ENCODE measurements around the gene ADAMTSL1. TPM values are rescaled to one million over a fixed set of nuclear protein-coding genes. Genes with fewer than 3 reads are reported as not detected.

The ADAMTSL1 gene
- total and polyA plus RNA-seq, 2 of the 13 experiments (the other 11 are each of a cell fraction or from before 2014, with no cell fraction given): not detected

DNA sequence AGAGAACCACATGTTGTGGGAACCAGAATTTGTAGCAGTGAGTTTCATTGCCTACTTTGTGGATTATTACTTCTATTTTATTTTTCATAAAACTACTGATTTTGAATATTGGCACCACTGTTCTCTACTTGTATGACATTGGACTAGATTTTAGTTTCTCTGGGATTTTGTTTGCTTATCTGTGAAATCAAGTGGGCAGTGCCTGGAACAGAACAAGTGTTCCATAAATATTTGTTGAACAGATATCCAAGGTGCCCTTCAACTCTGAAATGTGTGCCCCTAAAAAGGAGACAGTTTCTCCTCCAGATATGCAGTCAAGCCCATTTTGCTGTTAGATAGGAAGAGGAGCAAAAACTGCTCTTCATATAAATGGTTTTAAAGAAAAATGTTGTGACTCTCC is 42.6 kb downstream of the ADAMTSL1 start (continued):
- TF ChIP-seq, protein P1, sequence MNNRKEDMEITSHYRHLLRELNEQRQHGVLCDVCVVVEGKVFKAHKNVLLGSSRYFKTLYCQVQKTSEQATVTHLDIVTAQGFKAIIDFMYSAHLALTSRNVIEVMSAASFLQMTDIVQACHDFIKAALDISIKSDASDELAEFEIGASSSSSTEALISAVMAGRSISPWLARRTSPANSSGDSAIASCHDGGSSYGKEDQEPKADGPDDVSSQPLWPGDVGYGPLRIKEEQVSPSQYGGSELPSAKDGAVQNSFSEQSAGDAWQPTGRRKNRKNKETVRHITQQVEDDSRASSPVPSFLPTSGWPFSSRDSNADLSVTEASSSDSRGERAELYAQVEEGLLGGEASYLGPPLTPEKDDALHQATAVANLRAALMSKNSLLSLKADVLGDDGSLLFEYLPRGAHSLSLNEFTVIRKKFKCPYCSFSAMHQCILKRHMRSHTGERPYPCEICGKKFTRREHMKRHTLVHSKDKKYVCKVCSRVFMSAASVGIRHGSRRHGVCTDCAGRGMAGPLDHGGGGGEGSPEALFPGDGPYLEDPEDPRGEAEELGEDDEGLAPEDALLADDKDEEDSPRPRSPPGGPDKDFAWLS (CRISPR knock-in tag; IDR thresholded peaks at IDR 0.05; ENCODE audit: borderline replicate concordance): no peak
- no peak for TF ChIP-seq TARDBP (CRISPR knock-in tag; IDR thresholded peaks at IDR 0.05)
- TF ChIP-seq SYNCRIP (IDR thresholded peaks at IDR 0.05; ENCODE audit: insufficient read depth, low read depth, low read length): no peak
- TF ChIP-seq, protein P2, sequence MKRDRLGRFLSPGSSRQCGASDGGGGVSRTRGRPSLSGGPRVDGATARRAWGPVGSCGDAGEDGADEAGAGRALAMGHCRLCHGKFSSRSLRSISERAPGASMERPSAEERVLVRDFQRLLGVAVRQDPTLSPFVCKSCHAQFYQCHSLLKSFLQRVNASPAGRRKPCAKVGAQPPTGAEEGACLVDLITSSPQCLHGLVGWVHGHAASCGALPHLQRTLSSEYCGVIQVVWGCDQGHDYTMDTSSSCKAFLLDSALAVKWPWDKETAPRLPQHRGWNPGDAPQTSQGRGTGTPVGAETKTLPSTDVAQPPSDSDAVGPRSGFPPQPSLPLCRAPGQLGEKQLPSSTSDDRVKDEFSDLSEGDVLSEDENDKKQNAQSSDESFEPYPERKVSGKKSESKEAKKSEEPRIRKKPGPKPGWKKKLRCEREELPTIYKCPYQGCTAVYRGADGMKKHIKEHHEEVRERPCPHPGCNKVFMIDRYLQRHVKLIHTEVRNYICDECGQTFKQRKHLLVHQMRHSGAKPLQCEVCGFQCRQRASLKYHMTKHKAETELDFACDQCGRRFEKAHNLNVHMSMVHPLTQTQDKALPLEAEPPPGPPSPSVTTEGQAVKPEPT (CRISPR knock-in tag; IDR thresholded peaks at IDR 0.05; ENCODE audit: low read depth): no peak

DNA sequence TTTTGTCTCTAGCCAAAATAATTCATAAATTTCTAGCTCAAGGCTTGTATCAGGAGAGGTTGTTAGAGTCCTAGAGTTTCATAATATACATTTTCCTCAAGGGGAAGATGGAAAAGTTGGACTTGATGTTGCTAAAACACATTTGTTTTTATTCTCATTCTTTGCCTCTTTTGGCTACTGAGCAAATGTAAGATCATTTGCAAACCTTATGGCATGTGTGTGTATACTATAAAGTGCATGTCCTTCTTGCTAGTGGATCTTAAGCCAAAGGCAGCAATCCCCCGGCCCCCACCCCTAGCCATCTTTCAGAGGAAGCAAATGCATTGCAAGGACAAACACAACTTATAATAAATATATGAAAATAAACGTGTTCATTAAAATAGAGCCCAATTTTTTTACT is 43.0 kb downstream of the ADAMTSL1 start:
- intact Hi-C loops (cut with micrococcal nuclease; ENCODE audit: unreplicated experiment): no loop called here
- no TSS peak for BruUV-seq (replicated peaks)
- no peak for DNase-seq (ENCODE audit: low spot score)
- Histone ChIP-seq H2AFZ (ENCODE audit: low read length) (no peak overlapping the region), H3K9ac (ENCODE audit: insufficient read depth, low read depth, low read length) (no peak overlapping the region), H3K9me3 (ENCODE audit: low read length) (no peaks in the 10 kb centered on the region), H3K4me1 (ENCODE audit: insufficient read depth, low read length) (no peaks in the 10 kb centered on the region), H3K4me3 (replicated peaks in 1 of 3; ENCODE audit: insufficient read depth in 1 of 3, low read depth in 2 of 3, low read length in 3 of 3) (no peak overlapping the region), H3K36me3 (replicated peaks in 1 of 2; ENCODE audit: control insufficient read depth in 1 of 2, insufficient read depth in 2 of 2, low read length in 2 of 2) (no peaks in the 10 kb centered on the region), H3K79me2 (ENCODE audit: insufficient read depth, low read length) (no peaks in the 10 kb centered on the region), H3K27ac (ENCODE audit: extremely low read length, insufficient read depth, low read length) (no peak overlapping the region), H3K27me3 (ENCODE audit: control insufficient read depth in 1 of 2, insufficient read depth in 2 of 2, low read length in 2 of 2) (no peaks in the 10 kb centered on the region), H3K4me2 (ENCODE audit: low read depth, low read length) (no peak overlapping the region), H4K20me1 (ENCODE audit: insufficient read depth, low read length) (no peaks in the 10 kb centered on the region)
- in situ Hi-C loops (cut with HindIII; ENCODE audit: extremely low pct_ligation_motif_present, low pct_unique_long_range_greater_than_20kb): no loop called here
- ChIA-PET POLR2A (no interaction called here), CTCF (ENCODE audit: low intra/inter-chr PET ratio, low total read pairs) (no interaction called here)
- no peak for ATAC-seq
- 0% methylated on average over 2 of the region's 2 CpGs for WGBS (ENCODE audit: low lambda C conversion rate)
- TF ChIP-seq HNRNPUL1 (IDR thresholded peaks at IDR 0.05; ENCODE audit: low read depth, low read length) (no peak), ZNF451 (CRISPR knock-in tag; IDR thresholded peaks at IDR 0.05) (no peak), ZNF510 (CRISPR knock-in tag; IDR thresholded peaks at IDR 0.05; ENCODE audit: low read depth) (no peak), PHF5A (CRISPR knock-in tag; IDR thresholded peaks at IDR 0.05; ENCODE audit: low read depth, unreplicated experiment) (no peak), ZNF567 (CRISPR knock-in tag; IDR thresholded peaks at IDR 0.05; ENCODE audit: borderline replicate concordance) (no peak), ZNF12 (CRISPR knock-in tag; IDR thresholded peaks at IDR 0.05) (no peak), NFATC3 (CRISPR knock-in tag; IDR thresholded peaks at IDR 0.05) (no peak)
- TF ChIP-seq, protein P3, sequence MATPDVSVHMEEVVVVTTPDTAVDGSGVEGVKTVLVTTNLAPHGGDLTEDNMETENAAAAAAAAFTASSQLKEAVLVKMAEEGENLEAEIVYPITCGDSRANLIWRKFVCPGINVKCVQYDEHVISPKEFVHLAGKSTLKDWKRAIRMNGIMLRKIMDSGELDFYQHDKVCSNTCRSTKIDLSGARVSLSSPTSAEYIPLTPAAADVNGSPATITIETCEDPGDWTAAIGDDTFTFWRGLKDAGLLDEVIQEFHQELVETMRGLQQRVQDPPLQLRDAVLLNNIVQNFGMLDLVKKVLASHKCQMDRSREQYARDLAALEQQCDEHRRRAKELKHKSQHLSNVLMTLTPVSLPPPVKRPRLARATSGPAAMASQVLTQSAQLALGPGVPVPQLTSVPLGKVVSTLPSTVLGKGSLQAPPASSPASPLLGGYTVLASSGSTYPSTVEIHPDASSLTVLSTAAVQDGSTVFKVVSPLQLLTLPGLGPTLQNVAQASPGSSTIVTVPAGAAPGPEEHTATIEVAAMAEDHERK (CRISPR knock-in tag; IDR thresholded peaks at IDR 0.05; ENCODE audit: low read depth): no peak
- no peak for FAIRE-seq

Measured in HepG2 (cell line).